ENCODE results near the gene KCNRG.

KCNRG gene

DNA sequence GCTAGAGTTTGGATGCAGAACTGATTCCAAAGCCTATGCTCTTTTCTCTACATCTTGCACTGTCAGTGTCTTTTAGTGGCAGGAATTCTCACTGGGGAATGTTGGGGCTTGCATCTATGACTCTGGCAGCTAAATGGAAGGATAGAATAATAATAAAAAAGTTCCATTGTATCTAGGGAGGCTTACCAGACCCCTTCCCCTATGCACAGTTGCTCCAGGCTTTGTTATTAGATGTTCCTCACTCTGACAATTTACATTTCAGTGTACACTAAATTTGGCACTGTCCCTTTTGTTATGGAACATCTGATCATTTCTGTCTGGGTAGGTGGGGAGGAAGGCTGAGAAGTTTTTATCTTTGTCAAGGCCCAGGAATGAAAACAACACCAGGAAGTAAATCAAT lies 22.1 kb upstream of the KCNRG start:
- no peaks in the 10 kb centered on the region for H3K27me3 ChIP-seq (ENCODE audit: control insufficient read depth in 1 of 2, insufficient read depth in 2 of 2, low read length in 2 of 2)
- no peaks in the 10 kb centered on the region for H3K9me3 ChIP-seq (ENCODE audit: control insufficient read depth in 1 of 2, low read length in 2 of 2)
- no peak overlapping the region for H3K4me3 ChIP-seq (ENCODE audit: low read depth in 1 of 2, low read length in 2 of 2)
- no peak overlapping the region for H3K27ac ChIP-seq (ENCODE audit: low read depth, low read length)
- H3K36me3 ChIP-seq (ENCODE audit: control insufficient read depth in 1 of 2, insufficient read depth in 2 of 2, low read length in 2 of 2): no peaks in the 10 kb centered on the region
- peaks cover 6 to 7% of the 10 kb centered on the region in 2 donors for H3K4me1 ChIP-seq (ENCODE audit: control insufficient read depth in 1 of 2, insufficient read depth in 2 of 2, low read length in 2 of 2)
- no peak overlapping the region for H3K9ac ChIP-seq (ENCODE audit: low read depth in 1 of 2, low read length in 2 of 2)

DNA sequence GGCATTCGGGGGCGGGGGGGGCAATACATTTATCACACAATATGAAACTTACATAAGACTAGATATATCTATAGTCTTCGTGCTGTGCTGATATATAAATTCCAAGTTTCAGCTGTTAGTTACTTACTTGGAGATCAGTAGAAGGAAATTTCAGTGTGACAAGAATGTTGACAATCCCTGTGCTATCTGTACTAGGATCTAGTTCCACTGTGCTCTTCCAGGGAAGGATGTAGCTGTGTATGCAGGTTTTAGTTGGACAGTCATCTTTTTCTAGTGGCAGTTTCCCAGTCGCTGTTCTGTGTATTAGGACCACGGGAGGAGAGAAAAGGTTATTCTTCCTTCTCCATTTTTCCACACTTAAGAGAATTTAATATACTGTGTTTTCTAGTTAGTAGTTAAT lies 21.6 kb upstream of the KCNRG start:
- Histone ChIP-seq H3K27me3 (ENCODE audit: control insufficient read depth in 1 of 2, insufficient read depth in 2 of 2, low read length in 2 of 2) (no peaks in the 10 kb centered on the region), H3K9ac (ENCODE audit: low read depth in 1 of 2, low read length in 2 of 2) (no peak overlapping the region), H3K27ac (ENCODE audit: low read depth, low read length) (no peak overlapping the region), H3K4me3 (ENCODE audit: low read depth in 1 of 2, low read length in 2 of 2) (no peak overlapping the region), H3K4me1 (ENCODE audit: control insufficient read depth in 1 of 2, insufficient read depth in 2 of 2, low read length in 2 of 2) (peaks cover 11% of the 10 kb centered on the region in 2 donors), H3K36me3 (ENCODE audit: control insufficient read depth in 1 of 2, insufficient read depth in 2 of 2, low read length in 2 of 2) (no peaks in the 10 kb centered on the region), H3K9me3 (ENCODE audit: control insufficient read depth in 1 of 2, low read length in 2 of 2) (no peaks in the 10 kb centered on the region)

DNA sequence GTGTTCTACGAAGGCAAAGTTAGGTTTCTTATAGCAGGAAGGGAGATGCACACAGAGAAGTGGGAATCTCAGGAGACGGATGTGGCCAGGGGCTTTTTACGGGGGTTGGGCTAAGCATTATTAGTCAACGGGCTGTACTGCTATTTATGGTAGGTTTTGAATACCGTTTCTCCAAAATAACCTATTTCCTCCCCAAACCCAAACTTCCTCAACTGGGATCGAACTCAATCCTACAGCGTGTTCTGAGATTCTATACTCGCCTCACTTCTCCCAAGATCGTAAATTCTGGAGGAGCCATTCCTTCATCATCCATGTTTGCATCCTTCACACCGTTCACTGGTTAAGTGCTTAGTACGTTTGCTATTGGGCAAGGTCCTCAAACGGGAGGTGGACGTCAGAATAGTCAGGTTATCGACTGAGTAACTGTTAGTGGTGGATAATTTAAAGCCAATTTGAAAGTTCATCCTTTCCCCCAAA lies 19.6 kb upstream of the KCNRG start:
- Histone ChIP-seq H3K27ac (ENCODE audit: low read depth, low read length) (no peak overlapping the region), H3K4me1 (ENCODE audit: control insufficient read depth in 1 of 2, insufficient read depth in 2 of 2, low read length in 2 of 2) (peaks cover 15 to 26% of the 10 kb centered on the region in 2 donors), H3K27me3 (ENCODE audit: control insufficient read depth in 1 of 2, insufficient read depth in 2 of 2, low read length in 2 of 2) (no peaks in the 10 kb centered on the region), H3K36me3 (ENCODE audit: control insufficient read depth in 1 of 2, insufficient read depth in 2 of 2, low read length in 2 of 2) (peaks cover 0 to 5% of the 10 kb centered on the region in 2 donors), H3K9me3 (ENCODE audit: control insufficient read depth in 1 of 2, low read length in 2 of 2) (no peaks in the 10 kb centered on the region), H3K4me3 (ENCODE audit: low read depth in 1 of 2, low read length in 2 of 2) (peak overlapping the region; percentile 68 to 79), H3K9ac (ENCODE audit: low read depth in 1 of 2, low read length in 2 of 2) (peak overlapping the region; percentile 66 to 80)

DNA sequence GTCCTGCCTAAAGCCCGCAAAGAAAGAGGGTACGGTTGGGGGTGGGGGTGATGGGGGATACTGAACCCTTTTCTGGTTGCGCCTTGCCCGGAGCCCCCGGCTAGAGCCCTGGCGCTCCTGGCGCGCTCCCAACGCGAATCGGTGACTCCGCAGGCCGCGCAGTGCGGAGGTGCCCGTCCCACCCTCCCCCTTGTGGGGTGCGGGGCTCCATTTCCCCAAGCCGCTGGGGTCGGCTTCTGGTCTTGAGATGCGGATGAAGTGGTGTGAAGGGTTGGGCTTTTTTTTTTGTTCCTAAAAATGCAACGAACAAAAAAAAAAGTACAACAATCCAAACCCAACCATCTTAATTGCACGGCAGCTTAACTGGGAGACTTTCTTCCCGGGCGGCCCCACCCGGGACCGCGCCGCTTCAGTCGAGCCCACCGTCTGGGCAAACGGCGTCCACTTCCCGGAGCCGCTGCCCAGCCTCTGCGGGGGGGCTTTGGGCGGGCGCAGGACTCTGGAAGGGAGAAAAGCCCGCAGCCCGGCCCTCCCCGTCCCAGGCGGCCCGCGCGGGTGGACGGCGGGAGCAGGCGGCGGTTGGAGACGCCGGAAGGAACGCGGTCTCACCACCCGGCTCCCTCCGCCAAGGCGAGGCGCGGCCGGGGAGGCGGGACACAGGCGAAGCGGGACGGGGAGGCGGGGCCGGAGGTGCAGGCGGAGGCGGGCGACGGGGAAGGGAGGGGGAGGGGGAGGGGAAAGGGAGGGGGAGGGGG lies 18.9 kb upstream of the KCNRG start:
- peak overlapping the region; percentile 66 to 80 for H3K9ac ChIP-seq (ENCODE audit: low read depth in 1 of 2, low read length in 2 of 2)
- H3K9me3 ChIP-seq (ENCODE audit: control insufficient read depth in 1 of 2, low read length in 2 of 2): no peaks in the 10 kb centered on the region
- H3K4me3 ChIP-seq (ENCODE audit: low read depth in 1 of 2, low read length in 2 of 2): peak overlapping the region; percentile 68 to 79
- peaks cover 15 to 26% of the 10 kb centered on the region in 2 donors for H3K4me1 ChIP-seq (ENCODE audit: control insufficient read depth in 1 of 2, insufficient read depth in 2 of 2, low read length in 2 of 2)
- H3K27ac ChIP-seq (ENCODE audit: low read depth, low read length): peak overlapping the region; percentile 80
- H3K27me3 ChIP-seq (ENCODE audit: control insufficient read depth in 1 of 2, insufficient read depth in 2 of 2, low read length in 2 of 2): no peaks in the 10 kb centered on the region
- H3K36me3 ChIP-seq (ENCODE audit: control insufficient read depth in 1 of 2, insufficient read depth in 2 of 2, low read length in 2 of 2): peaks cover 0 to 5% of the 10 kb centered on the region in 2 donors

GRCh38 chr13:49996951-49997895 lies 18.0 kb upstream of the KCNRG start, which contains the start of gene TRIM13:
Gene TRIM13 (plus strand): TSS chr13:49997042. CDS start chr13:50011941, 14,899 bp downstream.
- H3K4me3 ChIP-seq (ENCODE audit: low read depth in 1 of 2, low read length in 2 of 2): peak within 1 kb of the TSS; percentile 84 to 90
- peaks cover 15 to 26% of the 10 kb centered on the region in 2 donors for H3K4me1 ChIP-seq (ENCODE audit: control insufficient read depth in 1 of 2, insufficient read depth in 2 of 2, low read length in 2 of 2)
- no peaks in the 10 kb centered on the region for H3K27me3 ChIP-seq (ENCODE audit: control insufficient read depth in 1 of 2, insufficient read depth in 2 of 2, low read length in 2 of 2)
- peak within 1 kb of the TSS; percentile 95 to 98 for H3K9ac ChIP-seq (ENCODE audit: low read depth in 1 of 2, low read length in 2 of 2)
- H3K27ac ChIP-seq (ENCODE audit: low read depth, low read length): peak within 1 kb of the TSS; percentile 98
- H3K36me3 ChIP-seq (ENCODE audit: control insufficient read depth in 1 of 2, insufficient read depth in 2 of 2, low read length in 2 of 2): peaks cover 0 to 5% of the 10 kb centered on the region in 2 donors
- no peaks in the 10 kb centered on the region for H3K9me3 ChIP-seq (ENCODE audit: control insufficient read depth in 1 of 2, low read length in 2 of 2)

DNA sequence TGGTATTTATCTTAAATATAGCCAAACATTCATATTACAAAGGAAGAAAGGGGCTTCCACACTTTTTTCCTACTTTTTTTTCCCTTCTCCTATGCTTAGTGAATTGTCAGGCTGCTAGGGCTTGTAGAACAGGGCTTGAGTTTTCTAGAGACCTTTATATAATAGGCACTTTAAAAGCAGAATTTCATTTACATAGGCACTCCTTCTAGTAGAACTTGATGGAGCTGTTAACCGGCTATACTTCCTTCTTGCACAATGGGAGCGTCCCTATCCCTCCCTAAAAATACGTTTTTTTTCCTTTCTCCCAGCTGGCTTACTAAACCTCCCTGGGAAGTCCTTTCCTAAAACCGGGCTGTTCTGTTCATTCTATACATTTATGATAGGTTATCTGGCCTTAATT lies 17.3 kb upstream of the KCNRG start:
- Histone ChIP-seq H3K4me1 (ENCODE audit: control insufficient read depth in 1 of 2, insufficient read depth in 2 of 2, low read length in 2 of 2) (peaks cover 15 to 26% of the 10 kb centered on the region in 2 donors), H3K9me3 (ENCODE audit: control insufficient read depth in 1 of 2, low read length in 2 of 2) (no peaks in the 10 kb centered on the region), H3K27me3 (ENCODE audit: control insufficient read depth in 1 of 2, insufficient read depth in 2 of 2, low read length in 2 of 2) (no peaks in the 10 kb centered on the region), H3K4me3 (ENCODE audit: low read depth in 1 of 2, low read length in 2 of 2) (peak overlapping the region; percentile 84 to 90), H3K9ac (ENCODE audit: low read depth in 1 of 2, low read length in 2 of 2) (peak overlapping the region; percentile 95 to 98), H3K36me3 (ENCODE audit: control insufficient read depth in 1 of 2, insufficient read depth in 2 of 2, low read length in 2 of 2) (peaks cover 0 to 5% of the 10 kb centered on the region in 2 donors), H3K27ac (ENCODE audit: low read depth, low read length) (no peak overlapping the region)

- Histone ChIP-seq H3K9ac (ENCODE audit: low read depth in 1 of 2, low read length in 2 of 2) (peak overlapping the region in 1 of 2 donors; percentile 98), H3K9me3 (ENCODE audit: control insufficient read depth in 1 of 2, low read length in 2 of 2) (no peaks in the 10 kb centered on the region), H3K27me3 (ENCODE audit: control insufficient read depth in 1 of 2, insufficient read depth in 2 of 2, low read length in 2 of 2) (no peaks in the 10 kb centered on the region), H3K4me3 (ENCODE audit: low read depth in 1 of 2, low read length in 2 of 2) (no peak overlapping the region), H3K27ac (ENCODE audit: low read depth, low read length) (no peak overlapping the region), H3K36me3 (ENCODE audit: control insufficient read depth in 1 of 2, insufficient read depth in 2 of 2, low read length in 2 of 2) (peaks cover 0 to 5% of the 10 kb centered on the region in 2 donors), H3K4me1 (ENCODE audit: control insufficient read depth in 1 of 2, insufficient read depth in 2 of 2, low read length in 2 of 2) (peaks cover 15 to 26% of the 10 kb centered on the region in 2 donors)
Observed at GRCh38 chr13:49998714-49999624, 16.3 kb upstream of the KCNRG start.

DNA sequence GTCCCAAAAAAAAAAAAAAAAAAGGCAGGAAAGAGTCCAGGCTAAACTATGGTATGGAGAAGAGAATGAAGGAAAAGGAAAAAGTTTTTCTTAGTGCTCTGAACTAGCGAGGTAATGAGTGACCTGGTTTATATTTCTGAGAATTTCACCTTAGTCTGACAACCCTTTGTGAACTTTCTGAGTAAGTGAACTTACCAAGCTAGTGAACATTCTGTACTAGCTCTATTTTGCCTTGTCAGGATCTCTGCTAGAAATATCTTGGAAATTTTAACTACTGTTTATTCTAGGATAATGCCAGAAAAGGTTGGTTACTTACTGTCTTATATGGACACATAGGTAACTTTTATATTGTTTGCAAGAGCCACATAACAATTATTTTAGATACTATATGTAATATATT lies 14.0 kb upstream of the KCNRG start:
- no peak overlapping the region for H3K9ac ChIP-seq (ENCODE audit: low read depth in 1 of 2, low read length in 2 of 2)
- H3K4me3 ChIP-seq (ENCODE audit: low read depth in 1 of 2, low read length in 2 of 2): no peak overlapping the region
- H3K36me3 ChIP-seq (ENCODE audit: control insufficient read depth in 1 of 2, insufficient read depth in 2 of 2, low read length in 2 of 2): peaks cover 5 to 6% of the 10 kb centered on the region in 2 donors
- H3K27ac ChIP-seq (ENCODE audit: low read depth, low read length): no peak overlapping the region
- H3K4me1 ChIP-seq (ENCODE audit: control insufficient read depth in 1 of 2, insufficient read depth in 2 of 2, low read length in 2 of 2): peaks cover 15 to 28% of the 10 kb centered on the region in 2 donors
- no peaks in the 10 kb centered on the region for H3K27me3 ChIP-seq (ENCODE audit: control insufficient read depth in 1 of 2, insufficient read depth in 2 of 2, low read length in 2 of 2)
- H3K9me3 ChIP-seq (ENCODE audit: control insufficient read depth in 1 of 2, low read length in 2 of 2): no peaks in the 10 kb centered on the region

GRCh38 chr13:50006426-50007135 lies 8.7 kb upstream of the KCNRG start:
- peaks cover 10 to 15% of the 10 kb centered on the region in 2 donors for H3K36me3 ChIP-seq (ENCODE audit: control insufficient read depth in 1 of 2, insufficient read depth in 2 of 2, low read length in 2 of 2)
- H3K9ac ChIP-seq (ENCODE audit: low read depth in 1 of 2, low read length in 2 of 2): no peak overlapping the region
- H3K27me3 ChIP-seq (ENCODE audit: control insufficient read depth in 1 of 2, insufficient read depth in 2 of 2, low read length in 2 of 2): no peaks in the 10 kb centered on the region
- H3K4me3 ChIP-seq (ENCODE audit: low read depth in 1 of 2, low read length in 2 of 2): no peak overlapping the region
- H3K27ac ChIP-seq (ENCODE audit: low read depth, low read length): no peak overlapping the region
- peaks cover 0 to 7% of the 10 kb centered on the region in 2 donors for H3K4me1 ChIP-seq (ENCODE audit: control insufficient read depth in 1 of 2, insufficient read depth in 2 of 2, low read length in 2 of 2)
- no peaks in the 10 kb centered on the region for H3K9me3 ChIP-seq (ENCODE audit: control insufficient read depth in 1 of 2, low read length in 2 of 2)
